Immature natural killer cell (primary cell): ENCODE results near the gene RNF126. TPM values are rescaled to one million over a fixed set of nuclear protein-coding genes. Genes with fewer than 3 reads are reported as not detected.

Experiments
- polyA plus RNA-seq, 3 donors: library from polyadenylated mRNA; unstranded; fragments of 300-500 nt; fragmentation: Illumina TruSeq; gene quantifications; one replicate each; pipeline ENCODE4 v1.2.3, GENCODE V29; 2021

Gene RNF126
- polyA plus RNA-seq, 3 donors from 2014 or later, result 78.7 to 119 (median 94.4) TPM

Other genes starting within 250 kb of the RNF126 start
- not detected for gene SHC2, start 202.2 kb downstream of the RNF126 start, polyA plus RNA-seq
- gene MADCAM1, start 166.7 kb downstream of the RNF126 start, polyA plus RNA-seq, result under 1 TPM in 1 of 3 donors, not detected in 2; 0.30 TPM
- 10 to 100 TPM; 28.8 to 63.6 (median 37.0) TPM for gene TPGS1, start 155.7 kb downstream of the RNF126 start, polyA plus RNA-seq
- 10 to 100 TPM; 40.6 to 57.7 (median 48.5) TPM for gene CDC34, start 131.5 kb downstream of the RNF126 start, polyA plus RNA-seq
- gene GZMM, start 119.2 kb downstream of the RNF126 start, polyA plus RNA-seq, result 100 to 1,000 TPM; 584 to 982 (median 652) TPM
- gene BSG, start 90.6 kb downstream of the RNF126 start, polyA plus RNA-seq, result 100 to 1,000 TPM; 513 to 682 (median 576) TPM
- gene HCN2, start 73.3 kb downstream of the RNF126 start, polyA plus RNA-seq, result not detected
- gene POLRMT, start 29.7 kb downstream of the RNF126 start, polyA plus RNA-seq, result 10 to 100 TPM; 26.6 to 38.1 (median 37.5) TPM
- under 1 TPM in 1 of 3 donors, not detected in 2; 0.54 TPM for gene FGF22, start 23.3 kb downstream of the RNF126 start, polyA plus RNA-seq
- gene FSTL3, start 13.2 kb upstream of the RNF126 start, polyA plus RNA-seq, result 1 to 10 TPM in 2 of 3 donors, not detected in 1; 1.4 to 2.6 TPM
- gene PRSS57, start 32.2 kb upstream of the RNF126 start, polyA plus RNA-seq, result 10 to 100 TPM in 1 of 3 donors, 1 to 10 TPM in 2; 5.8 to 41.4 (median 6.3) TPM
- not detected for gene PALM, start 45.7 kb upstream of the RNF126 start, polyA plus RNA-seq
- not detected for gene MISP, start 87.9 kb upstream of the RNF126 start, polyA plus RNA-seq
- 100 to 1,000 TPM in 1 of 3 donors, 10 to 100 TPM in 2; 70.0 to 185 (median 87.8) TPM for gene PTBP1, start 134.2 kb upstream of the RNF126 start, polyA plus RNA-seq
- not detected for gene PLPPR3, start 158.7 kb upstream of the RNF126 start, polyA plus RNA-seq
- not detected for gene AZU1, start 164.6 kb upstream of the RNF126 start, polyA plus RNA-seq
- not detected for gene PRTN3, start 177.8 kb upstream of the RNF126 start, polyA plus RNA-seq
- not detected for gene ELANE, start 189.1 kb upstream of the RNF126 start, polyA plus RNA-seq
- 1 to 10 TPM; 1.5 to 4.1 (median 3.6) TPM for gene CFD, start 196.4 kb upstream of the RNF126 start, polyA plus RNA-seq
- gene MED16, start 230.0 kb upstream of the RNF126 start, polyA plus RNA-seq, result 100 to 1,000 TPM in 1 of 3 donors, 10 to 100 TPM in 2; 44.2 to 112 (median 48.0) TPM
- not detected for gene RNU6-9, start 230.3 kb upstream of the RNF126 start, polyA plus RNA-seq